ENCODE results near the gene AKAP8.

- TF ChIP-seq EZH2 (IDR thresholded peaks at IDR 0.05; ENCODE audit: insufficient read depth, poor library complexity, severe bottlenecking) (no peak), EZH2phosphoT487 (IDR thresholded peaks at IDR 0.05; ENCODE audit: insufficient read depth, low read depth) (no peak)
Observed at GRCh38 chr19:15404780-15405211, 25.2 kb upstream of the AKAP8 start.
